Esophagus squamous epithelium (tissue), 5 donors: Measurements from ENCODE around the gene ADARB2. TPM values are rescaled to one million over a fixed set of nuclear protein-coding genes. Genes with fewer than 3 reads are reported as not detected.

Source experiments
- DNase-seq: peaks from one replicate; lab custom pipeline; 2025; lab: John Stamatoyannopoulos, UW
- H3K27ac ChIP-seq, 4 donors: fragments of 200-600 bp; sonication (generic); one replicate each; pipeline ENCODE4 v1.5.1; 2016 to 2019; ENCODE audit warnings: mild to moderate bottlenecking in 1 of 4
- H3K27me3 ChIP-seq, 4 donors: fragments of 200-600 bp; sonication (generic); 1 replicate in 3 of 4; 2 replicates in 1 of 4; pipeline versions ENCODE4 v1.5.1 to v1.6.0; 2017 to 2021; ENCODE audit warnings: antibody characterized with exemption in 1 of 4
- H3K36me3 ChIP-seq, 3 donors: fragments of 200-600 bp; sonication (generic); one replicate each; pipeline ENCODE4 v1.5.1; 2016 to 2019
- H3K4me1 ChIP-seq, 3 donors: fragments of 200-600 bp; sonication (generic); one replicate each; pipeline ENCODE4 v1.5.1; 2017 to 2019
- H3K4me3 ChIP-seq, 4 donors: fragments of 200-600 bp; sonication (generic); 1 replicate in 3 of 4; 2 replicates in 1 of 4; pipeline ENCODE4 v1.5.1; 2016 to 2019; ENCODE audit warnings: mild to moderate bottlenecking in 2 of 4, moderate library complexity in 1 of 4
- H3K9me3 ChIP-seq, 3 donors: fragments of 200-600 bp; sonication (generic); one replicate each; pipeline ENCODE4 v1.5.1; 2016 to 2019
- CTCF ChIP-seq, 6 experiments: fragments of 450-650 bp in 4 of 6; fragments of 200-600 bp in 2 of 6; sonication (generic) in 2 of 6; IDR thresholded peaks; one replicate each; pipeline ENCODE4 v1.5.1; 2016 to 2019; ENCODE audit warnings: antibody characterized with exemption in 6 of 6, mild to moderate bottlenecking in 4 of 6, moderate library complexity in 4 of 6
- POLR2A ChIP-seq, 4 donors: fragments of 450-650 bp; IDR thresholded peaks; one replicate each; pipeline ENCODE4 v1.6.1; 2017; ENCODE audit warnings: antibody characterized with exemption in 4 of 4, mild to moderate bottlenecking in 4 of 4, moderate library complexity in 3 of 4
- WGBS, 2 donors: methylation state at CpG; one replicate each; pipeline ENCODE4 v1.1.5; 2018; 5-methylcytosine and 5-hydroxymethylcytosine counted together
- intact Hi-C: fragments of 100-400 bp; cut with DNase I; formaldehyde crosslinking; loops from one replicate; pipeline ENCODE4 v1.15.0; 2022
- total RNA-seq, 4 donors: library from RNA; depleted of rRNA; stranded (reverse); fragments of >200 nt; gene quantifications; one replicate each; pipeline ENCODE4 v1.1.0, GENCODE V29; 2016
- donor health status: DM: yes; HTN: yes; CAD: no.

ADARB2 gene
- total RNA-seq, 4 donors from 2014 or later: 0.21 to 3.5 (median 1.5) TPM

DNA sequence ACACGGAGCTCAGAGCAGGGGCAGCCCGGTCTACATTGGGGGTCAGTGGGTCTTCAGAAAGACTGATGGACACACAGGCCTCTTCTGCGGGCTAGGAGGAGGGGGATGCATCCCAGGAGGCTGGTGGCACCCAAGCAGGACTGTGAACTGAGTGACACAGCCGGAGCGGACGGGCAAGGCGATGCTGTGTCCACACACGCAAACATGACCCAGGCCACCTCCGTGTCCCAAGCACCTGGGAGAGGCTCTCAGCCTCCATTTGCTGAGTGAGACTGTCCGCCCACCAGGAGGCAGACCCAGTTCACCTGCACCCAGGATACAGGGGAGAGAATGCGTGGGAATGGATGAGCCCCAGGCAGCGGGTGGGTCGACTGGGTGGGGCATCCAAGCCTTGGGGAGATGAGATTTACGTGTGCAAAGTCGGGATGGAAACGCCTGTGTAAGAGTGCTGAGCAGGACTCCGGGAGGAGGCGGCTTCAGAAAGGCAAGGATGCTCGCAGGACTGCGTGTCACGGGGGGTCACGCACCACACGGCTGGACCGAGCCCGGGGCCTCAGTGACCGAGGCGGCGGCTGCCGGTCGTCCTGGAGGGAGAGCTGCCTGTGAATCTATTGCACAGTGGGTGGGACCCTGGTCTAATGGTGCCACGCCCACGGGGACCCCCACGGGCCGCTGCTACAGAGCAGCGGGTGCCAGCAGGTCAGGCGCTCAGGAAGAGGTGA lies 262.8 kb downstream of the ADARB2 start:
- intact Hi-C loops: no loop called here
- no peak for DNase-seq

DNA sequence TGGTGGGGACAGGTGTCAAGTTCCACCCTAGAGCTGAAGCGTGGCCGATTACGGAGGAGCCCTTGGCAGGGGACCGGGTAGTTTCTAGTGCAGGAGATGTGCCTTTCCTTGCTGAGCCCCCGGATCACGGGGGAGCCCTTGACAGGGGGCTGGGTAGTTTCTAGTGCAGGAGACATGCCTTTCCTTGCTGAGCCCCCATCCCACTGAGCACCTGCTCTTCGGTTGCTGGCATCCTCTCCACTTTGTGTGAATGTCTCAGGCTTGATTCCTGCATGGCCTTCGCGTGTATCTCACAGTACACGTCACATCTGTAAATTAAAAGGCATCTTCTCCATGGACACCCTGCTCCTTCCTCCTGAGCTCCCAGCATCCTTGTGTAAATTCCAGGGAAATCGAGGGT lies 263.5 kb downstream of the ADARB2 start:
- no peaks in the 10 kb centered on the region for H3K9me3 ChIP-seq
- TF ChIP-seq CTCF (IDR thresholded peaks at IDR 0.05): no peak
- TF ChIP-seq POLR2A (IDR thresholded peaks at IDR 0.05): no peak
- H3K4me3 ChIP-seq: no peak overlapping the region
- intact Hi-C loops: no loop called here
- DNase-seq: no peak
- no peaks in the 10 kb centered on the region for H3K4me1 ChIP-seq
- H3K27ac ChIP-seq: no peak overlapping the region
- H3K36me3 ChIP-seq: no peaks in the 10 kb centered on the region
- peaks cover 0 to 15% (median 0%) of the 10 kb centered on the region in 4 donors for H3K27me3 ChIP-seq
- 73 to 82% methylated on average over 10 of the region's 11 CpGs for WGBS, 2 donors

More for the DNA sequence above, 262.8 kb downstream of the ADARB2 start:
- Histone ChIP-seq H3K9me3 (no peaks in the 10 kb centered on the region), H3K4me1 (no peaks in the 10 kb centered on the region), H3K27ac (no peak overlapping the region), H3K36me3 (no peaks in the 10 kb centered on the region), H3K27me3 (peaks cover 0 to 15% (median 0%) of the 10 kb centered on the region in 4 donors), H3K4me3 (no peak overlapping the region)
- 78 to 85% methylated on average over 11 to 17 of the region's 36 CpGs for WGBS, 2 donors
- TF ChIP-seq CTCF (IDR thresholded peaks at IDR 0.05): no peak
- TF ChIP-seq POLR2A (IDR thresholded peaks at IDR 0.05): no peak

GRCh38 chr10:1472178-1472958 lies 265.0 kb downstream of the ADARB2 start:
- TF ChIP-seq CTCF (IDR thresholded peaks at IDR 0.05) (no peak), POLR2A (IDR thresholded peaks at IDR 0.05) (no peak)
- intact Hi-C loops: no loop called here
- 83 to 88% methylated on average over 5 to 16 of the region's 21 CpGs for WGBS, 2 donors
- peaks cover 0 to 3% (median 0%) of the 10 kb centered on the region in 3 donors for H3K4me1 ChIP-seq
- H3K4me3 ChIP-seq: no peak overlapping the region
- no peak for DNase-seq
- no peaks in the 10 kb centered on the region for H3K36me3 ChIP-seq
- no peak overlapping the region for H3K27ac ChIP-seq
- no peaks in the 10 kb centered on the region for H3K9me3 ChIP-seq
- peaks cover 0 to 9% (median 0%) of the 10 kb centered on the region in 4 donors for H3K27me3 ChIP-seq

DNA sequence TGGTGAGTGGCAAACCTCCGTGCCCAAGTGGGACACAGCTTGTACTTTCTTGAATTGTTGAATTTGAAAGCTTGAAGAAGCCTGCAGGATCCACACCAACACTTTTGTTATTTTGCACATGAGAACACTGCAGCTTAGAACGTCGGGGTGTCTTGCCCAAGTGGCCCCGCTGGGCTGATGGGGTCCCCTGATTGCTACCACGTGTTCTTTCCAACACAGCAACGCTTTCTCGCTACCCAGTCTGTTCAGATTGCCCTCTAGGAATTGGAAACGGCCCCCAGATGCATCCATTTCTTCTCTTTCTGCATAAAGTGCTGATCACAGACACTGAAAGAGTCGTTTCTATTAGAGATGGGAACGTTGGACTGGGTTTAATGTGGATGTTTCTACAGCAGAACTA lies 268.5 kb downstream of the ADARB2 start:
- Histone ChIP-seq H3K27me3 (peaks cover 0 to 9% (median 0%) of the 10 kb centered on the region in 4 donors), H3K27ac (no peak overlapping the region), H3K4me1 (peaks cover 4 to 34% (median 8%) of the 10 kb centered on the region in 3 donors), H3K9me3 (no peaks in the 10 kb centered on the region), H3K4me3 (no peak overlapping the region), H3K36me3 (no peaks in the 10 kb centered on the region)
- DNase-seq: no peak
- 67 to 84% methylated on average over 7 to 10 of the region's 10 CpGs for WGBS, 2 donors
- TF ChIP-seq CTCF (IDR thresholded peaks at IDR 0.05) (no peak), POLR2A (IDR thresholded peaks at IDR 0.05) (no peak)
- intact Hi-C loops: no loop called here
